Measurements from ENCODE around the gene PTTG1IP. TPM values are rescaled to one million over a fixed set of nuclear protein-coding genes. Genes with fewer than 3 reads are reported as not detected.

Gene PTTG1IP
- total and polyA plus RNA-seq, 10 of the 15 experiments (the other 5 are each of a cell fraction or from before 2014, with no cell fraction given): 2.4 to 56.4 (median 44.4) TPM

DNA sequence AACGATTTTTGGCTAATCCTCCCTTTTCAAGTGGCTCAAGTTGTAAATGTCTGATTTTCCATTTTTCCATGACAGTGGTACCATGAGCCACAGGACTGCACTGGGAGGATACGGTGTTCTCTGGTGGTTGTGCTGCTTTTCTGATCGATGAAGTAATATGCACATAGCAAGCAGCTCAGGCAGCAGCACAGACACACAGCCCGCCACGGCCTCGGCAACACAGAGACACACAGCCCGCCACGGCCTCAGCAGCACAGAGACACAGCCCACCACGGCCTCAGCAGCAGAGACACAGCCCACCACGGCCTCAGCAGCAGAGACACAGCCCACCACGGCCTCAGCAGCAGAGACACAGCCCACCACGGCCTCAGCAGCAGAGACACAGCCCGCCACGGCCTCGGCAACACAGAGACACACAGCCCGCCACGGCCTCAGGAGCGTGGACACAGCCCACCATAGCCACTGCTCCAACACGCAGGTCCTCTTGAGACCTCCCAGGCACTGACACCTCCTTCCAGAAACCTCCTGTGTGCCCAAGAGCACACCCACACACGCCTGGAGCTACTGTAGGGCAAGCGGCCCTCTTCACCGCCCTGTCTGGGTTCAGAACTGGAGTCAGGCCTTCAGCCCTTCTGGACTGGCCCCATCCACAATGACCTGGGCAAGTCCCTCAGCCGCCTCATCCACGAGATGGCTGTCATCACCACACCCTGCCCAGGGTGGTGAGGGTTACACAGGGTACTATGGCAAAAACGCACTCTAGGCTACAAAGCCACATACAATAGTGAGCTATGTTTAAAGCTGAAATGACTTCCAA lies 10.4 kb downstream of the PTTG1IP start:
- POLR2A ChIA-PET: no interaction called here
- intact Hi-C loops (cut with micrococcal nuclease; ENCODE audit: unreplicated experiment) (no loop called here), in situ Hi-C loops (cut with MboI) (no loop called here)
- Histone ChIP-seq H3K4me2 (ENCODE audit: control insufficient read depth, insufficient read depth) (no peak overlapping the region), H2AFZ (ENCODE audit: control insufficient read depth, low read depth, low read length) (no peak overlapping the region), H3K9me3 (replicated peaks; ENCODE audit: control insufficient read depth, insufficient read depth, low read length) (no peaks in the 10 kb centered on the region), H3K4me1 (ENCODE audit: control insufficient read depth, insufficient read depth, low read length) (peaks cover 18% of the 10 kb centered on the region), H3K27ac (ENCODE audit: control insufficient read depth, insufficient read depth) (no peak overlapping the region), H3K9ac (ENCODE audit: control insufficient read depth, insufficient read depth, low read length) (no peak overlapping the region), H3K79me2 (ENCODE audit: control insufficient read depth, insufficient read depth, low read length) (peaks cover 30% of the 10 kb centered on the region), H4K20me1 (ENCODE audit: control insufficient read depth, insufficient read depth) (peaks cover 5% of the 10 kb centered on the region), H3K27me3 (replicated peaks in 1 of 2; ENCODE audit: control insufficient read depth in 2 of 2, insufficient read depth in 2 of 2, low read length in 1 of 2) (no peaks in the 10 kb centered on the region), H3K4me3 (no peak overlapping the region), H3K36me3 (ENCODE audit: control insufficient read depth in 2 of 2, insufficient read depth in 2 of 2, low read length in 1 of 2) (peaks cover 20 to 35% of the 10 kb centered on the region in 2 experiments)
- no peak for ATAC-seq
- BruUV-seq (replicated peaks): no TSS peak
- SMC1A ChIA-PET (ENCODE audit: uncharacterized antibody, unreplicated experiment): no interaction called here
- WGBS (ENCODE audit: insufficient coverage, insufficient replicate concordance, low lambda C conversion rate, missing lambda C conversion rate): 85% methylated on average over 25 of the region's 25 CpGs
- RAD21 ChIA-PET (ENCODE audit: unreplicated experiment): no interaction called here
- DNase-seq (ENCODE audit: low read depth, low spot score): no peak
- CTCF ChIA-PET: no interaction called here
- TF ChIP-seq, protein P1, sequence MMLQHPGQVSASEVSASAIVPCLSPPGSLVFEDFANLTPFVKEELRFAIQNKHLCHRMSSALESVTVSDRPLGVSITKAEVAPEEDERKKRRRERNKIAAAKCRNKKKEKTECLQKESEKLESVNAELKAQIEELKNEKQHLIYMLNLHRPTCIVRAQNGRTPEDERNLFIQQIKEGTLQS (IDR thresholded peaks at IDR 0.05; ENCODE audit: borderline replicate concordance, extremely low read depth, low read depth, low read length): no peak
- TF ChIP-seq ZSCAN29 (IDR thresholded peaks at IDR 0.05) (no peak), YY1 (IDR thresholded peaks at IDR 0.05; ENCODE audit: low read depth, low read length) (no peak), EZH2 (IDR thresholded peaks at IDR 0.05; ENCODE audit: borderline replicate concordance, control insufficient read depth, low read depth, low read length) (no peak), KLF5 (IDR thresholded peaks at IDR 0.05; ENCODE audit: partially characterized antibody) (no peak)
- TF ChIP-seq, protein P2, sequence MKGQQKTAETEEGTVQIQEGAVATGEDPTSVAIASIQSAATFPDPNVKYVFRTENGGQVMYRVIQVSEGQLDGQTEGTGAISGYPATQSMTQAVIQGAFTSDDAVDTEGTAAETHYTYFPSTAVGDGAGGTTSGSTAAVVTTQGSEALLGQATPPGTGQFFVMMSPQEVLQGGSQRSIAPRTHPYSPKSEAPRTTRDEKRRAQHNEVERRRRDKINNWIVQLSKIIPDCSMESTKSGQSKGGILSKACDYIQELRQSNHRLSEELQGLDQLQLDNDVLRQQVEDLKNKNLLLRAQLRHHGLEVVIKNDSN (IDR thresholded peaks at IDR 0.05; ENCODE audit: borderline replicate concordance, extremely low read length, insufficient read depth, low read depth, low read length): no peak
- TF ChIP-seq, protein P3, sequence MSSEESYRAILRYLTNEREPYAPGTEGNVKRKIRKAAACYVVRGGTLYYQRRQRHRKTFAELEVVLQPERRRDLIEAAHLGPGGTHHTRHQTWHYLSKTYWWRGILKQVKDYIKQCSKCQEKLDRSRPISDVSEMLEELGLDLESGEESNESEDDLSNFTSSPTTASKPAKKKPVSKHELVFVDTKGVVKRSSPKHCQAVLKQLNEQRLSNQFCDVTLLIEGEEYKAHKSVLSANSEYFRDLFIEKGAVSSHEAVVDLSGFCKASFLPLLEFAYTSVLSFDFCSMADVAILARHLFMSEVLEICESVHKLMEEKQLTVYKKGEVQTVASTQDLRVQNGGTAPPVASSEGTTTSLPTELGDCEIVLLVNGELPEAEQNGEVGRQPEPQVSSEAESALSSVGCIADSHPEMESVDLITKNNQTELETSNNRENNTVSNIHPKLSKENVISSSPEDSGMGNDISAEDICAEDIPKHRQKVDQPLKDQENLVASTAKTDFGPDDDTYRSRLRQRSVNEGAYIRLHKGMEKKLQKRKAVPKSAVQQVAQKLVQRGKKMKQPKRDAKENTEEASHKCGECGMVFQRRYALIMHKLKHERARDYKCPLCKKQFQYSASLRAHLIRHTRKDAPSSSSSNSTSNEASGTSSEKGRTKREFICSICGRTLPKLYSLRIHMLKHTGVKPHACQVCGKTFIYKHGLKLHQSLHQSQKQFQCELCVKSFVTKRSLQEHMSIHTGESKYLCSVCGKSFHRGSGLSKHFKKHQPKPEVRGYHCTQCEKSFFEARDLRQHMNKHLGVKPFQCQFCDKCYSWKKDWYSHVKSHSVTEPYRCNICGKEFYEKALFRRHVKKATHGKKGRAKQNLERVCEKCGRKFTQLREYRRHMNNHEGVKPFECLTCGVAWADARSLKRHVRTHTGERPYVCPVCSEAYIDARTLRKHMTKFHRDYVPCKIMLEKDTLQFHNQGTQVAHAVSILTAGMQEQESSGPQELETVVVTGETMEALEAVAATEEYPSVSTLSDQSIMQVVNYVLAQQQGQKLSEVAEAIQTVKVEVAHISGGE (CRISPR knock-in tag; IDR thresholded peaks at IDR 0.05): no peak
- no peak for FAIRE-seq
